ENCODE results near the gene APLN.

- TF ChIP-seq, protein P1, sequence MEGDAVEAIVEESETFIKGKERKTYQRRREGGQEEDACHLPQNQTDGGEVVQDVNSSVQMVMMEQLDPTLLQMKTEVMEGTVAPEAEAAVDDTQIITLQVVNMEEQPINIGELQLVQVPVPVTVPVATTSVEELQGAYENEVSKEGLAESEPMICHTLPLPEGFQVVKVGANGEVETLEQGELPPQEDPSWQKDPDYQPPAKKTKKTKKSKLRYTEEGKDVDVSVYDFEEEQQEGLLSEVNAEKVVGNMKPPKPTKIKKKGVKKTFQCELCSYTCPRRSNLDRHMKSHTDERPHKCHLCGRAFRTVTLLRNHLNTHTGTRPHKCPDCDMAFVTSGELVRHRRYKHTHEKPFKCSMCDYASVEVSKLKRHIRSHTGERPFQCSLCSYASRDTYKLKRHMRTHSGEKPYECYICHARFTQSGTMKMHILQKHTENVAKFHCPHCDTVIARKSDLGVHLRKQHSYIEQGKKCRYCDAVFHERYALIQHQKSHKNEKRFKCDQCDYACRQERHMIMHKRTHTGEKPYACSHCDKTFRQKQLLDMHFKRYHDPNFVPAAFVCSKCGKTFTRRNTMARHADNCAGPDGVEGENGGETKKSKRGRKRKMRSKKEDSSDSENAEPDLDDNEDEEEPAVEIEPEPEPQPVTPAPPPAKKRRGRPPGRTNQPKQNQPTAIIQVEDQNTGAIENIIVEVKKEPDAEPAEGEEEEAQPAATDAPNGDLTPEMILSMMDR (IDR thresholded peaks at IDR 0.05): no peak
- TF ChIP-seq POLR2A (IDR thresholded peaks at IDR 0.05): no peak
- TF ChIP-seq POLR2AphosphoS5 (IDR thresholded peaks at IDR 0.05): no peak
These were observed 8.4 kb upstream of the APLN start for GRCh38 chrX:129663171-129663570.

Measured in sigmoid colon (tissue), 4 donors.